Common myeloid progenitor, CD34-positive (primary cell): ENCODE measurements around the gene STOM.

Experiments used
- CTCF ChIA-PET: fragments of 350-600 bp; sonication (Branson Sonifier 250); formaldehyde crosslinking; loops from one replicate; lab custom pipeline; 2021; ENCODE audit warnings: antibody characterized with exemption; lab: Charles Lee
- POLR2A ChIA-PET: fragments of 350-600 bp; sonication (Branson Sonifier 250); formaldehyde crosslinking; loops from one replicate; lab custom pipeline; 2021; ENCODE audit warnings: antibody characterized with exemption; lab: Charles Lee
- DNase-seq, 3 donors: peaks; one replicate each; pipeline versions ENCODE4 v3.0.0 to v3.0.0-alpha.2; 2013
- H3K27ac ChIP-seq, 2 experiments: 1 replicate in 1 of 2; 2 replicates in 1 of 2; pipeline ENCODE4 v1.7.0; 2013; ENCODE audit warnings: inconsistent platforms in 2 of 2, low read length in 2 of 2, mild to moderate bottlenecking in 2 of 2, low read depth in 1 of 2, moderate library complexity in 1 of 2; ENCODE audit not compliant: severe bottlenecking in 2 of 2, insufficient read depth in 1 of 2, poor library complexity in 1 of 2
- H3K27me3 ChIP-seq, 5 experiments: replicated peaks in 2 of 5; 1 replicate in 3 of 5; 2 replicates in 2 of 5; pipeline versions ENCODE4 v1.6.1 to v1.7.0; 2013; ENCODE audit warnings: low read length in 4 of 5, mild to moderate bottlenecking in 2 of 5, moderate library complexity in 2 of 5, inconsistent platforms in 1 of 5; ENCODE audit not compliant: insufficient read depth in 5 of 5, control insufficient read depth in 4 of 5
- H3K36me3 ChIP-seq, 4 experiments: 1 replicate in 2 of 4; 2 replicates in 2 of 4; pipeline versions ENCODE4 v1.6.1 to v1.7.0; 2013; ENCODE audit warnings: low read length in 3 of 4, control low read depth in 1 of 4, mild to moderate bottlenecking in 1 of 4; ENCODE audit not compliant: control insufficient read depth in 4 of 4, insufficient read depth in 4 of 4
- H3K4me1 ChIP-seq, 4 experiments: 1 replicate in 3 of 4; 2 replicates in 1 of 4; pipeline versions ENCODE4 v1.6.1 to v1.7.1; 2013; ENCODE audit warnings: low read length in 3 of 4, mild to moderate bottlenecking in 3 of 4, control low read depth in 1 of 4, inconsistent platforms in 1 of 4, moderate library complexity in 1 of 4; ENCODE audit not compliant: control insufficient read depth in 4 of 4, insufficient read depth in 4 of 4; ENCODE audit errors: control extremely low read depth in 1 of 4
- H3K4me3 ChIP-seq, 7 experiments: 1 replicate in 4 of 7; 2 replicates in 3 of 7; pipeline versions ENCODE4 v1.5.1 to v1.7.0; 2013; ENCODE audit warnings: mild to moderate bottlenecking in 7 of 7, low read length in 6 of 7, moderate library complexity in 6 of 7, inconsistent platforms in 2 of 7, low read depth in 2 of 7, control low read depth in 1 of 7; ENCODE audit not compliant: insufficient read depth in 4 of 7, control insufficient read depth in 1 of 7; ENCODE audit errors: extremely low read depth in 1 of 7
- H3K9me3 ChIP-seq, 5 experiments: 1 replicate in 4 of 5; 2 replicates in 1 of 5; pipeline versions ENCODE4 v1.6.1 to v1.7.1; 2013; ENCODE audit warnings: low read length in 4 of 5, mild to moderate bottlenecking in 2 of 5, inconsistent platforms in 1 of 5, low read depth in 1 of 5, moderate library complexity in 1 of 5; ENCODE audit not compliant: control insufficient read depth in 4 of 5, insufficient read depth in 2 of 5; ENCODE audit errors: control extremely low read depth in 1 of 5
- WGBS: methylation state at CpG from one replicate; pipeline ENCODE4 v1.1.5; 2013; ENCODE audit not compliant: insufficient coverage; 5-methylcytosine and 5-hydroxymethylcytosine counted together

Gene STOM

GRCh38 chr9:121372239-121373010 is 2.4 kb upstream of the STOM start:
- peak overlapping the region in 1 of 2 experiments; percentile 98 for H3K27ac ChIP-seq
- 90% methylated on average over 4 of the region's 6 CpGs for WGBS
- POLR2A ChIA-PET = no interaction called here
- no peaks in the 10 kb centered on the region for H3K27me3 ChIP-seq
- no peak overlapping the region for H3K4me3 ChIP-seq
- no peak for DNase-seq
- no peaks in the 10 kb centered on the region for H3K9me3 ChIP-seq
- CTCF ChIA-PET = interaction anchor here (0.8 to 11.6 kb wide), 13 partner anchors 13 to 86 kb away, joined by 3 to 158 read pairs (median 4); no protein-coding TSS in a partner anchor
- peaks cover 25 to 55% (median 44%) of the 10 kb centered on the region in 4 experiments for H3K4me1 ChIP-seq
- H3K36me3 ChIP-seq = no peaks in the 10 kb centered on the region

GRCh38 chr9:121371495-121372061 is 1.5 kb upstream of the STOM start:
- peaks cover 29 to 63% (median 52%) of the 10 kb centered on the region in 4 experiments for H3K4me1 ChIP-seq
- H3K4me3 ChIP-seq = peak overlapping the region in 1 of 7 experiments; percentile 50
- peak overlapping the region in 1 of 2 experiments; percentile 98 for H3K27ac ChIP-seq
- 77% methylated on average over 4 of the region's 4 CpGs for WGBS
- H3K36me3 ChIP-seq = peaks cover 0 to 1% (median 0%) of the 10 kb centered on the region in 4 experiments
- ChIA-PET CTCF (interaction anchor here (0.6 to 11.6 kb wide), 9 partner anchors 13 to 159 kb away, joined by 3 to 158 read pairs (median 4); no protein-coding TSS in a partner anchor), POLR2A (no interaction called here)
- no peaks in the 10 kb centered on the region for H3K27me3 ChIP-seq
- DNase-seq = no peak
- no peaks in the 10 kb centered on the region for H3K9me3 ChIP-seq

- peaks cover 44 to 90% (median 70%) of the 10 kb centered on the region in 4 experiments for H3K4me1 ChIP-seq
- H3K27ac ChIP-seq = peak overlapping the region; percentile 96 to 98
- ChIA-PET POLR2A (interaction anchor here (0.6 to 1.0 kb wide), 4 partner anchors 10 to 25 kb away, joined by 3 to 4 read pairs (median 3); no protein-coding TSS in a partner anchor), CTCF (interaction anchor here (0.7 to 1.4 kb wide), 7 partner anchors 11 to 164 kb away, joined by 3 to 10 read pairs (median 3); no protein-coding TSS in a partner anchor)
- no peaks in the 10 kb centered on the region for H3K9me3 ChIP-seq
- peak in 1 of 3 donors; percentile 41 for DNase-seq
- no peaks in the 10 kb centered on the region for H3K27me3 ChIP-seq
- H3K36me3 ChIP-seq = peaks cover 0 to 3% (median 0%) of the 10 kb centered on the region in 4 experiments
- H3K4me3 ChIP-seq = peak overlapping the region; percentile 7 to 86 (median 71)
- 19% methylated on average over 3 of the region's 8 CpGs for WGBS
Observed at GRCh38 chr9:121368745-121369144, 1.3 kb downstream of the STOM start.

GRCh38 chr9:121368138-121368522 is 1.9 kb downstream of the STOM start:
- CTCF ChIA-PET = interaction anchor here (1.2 kb wide), 1 partner anchor 10 kb away, joined by 3 read pairs; no protein-coding TSS in a partner anchor
- peak overlapping the region; percentile 52 to 98 for H3K27ac ChIP-seq

GRCh38 chr9:121367306-121368137 is 2.5 kb downstream of the STOM start:
- H3K27ac ChIP-seq = peak overlapping the region; percentile 52 to 98
- H3K9me3 ChIP-seq = no peaks in the 10 kb centered on the region
- ChIA-PET CTCF (interaction anchor here (1.2 to 1.3 kb wide), 2 partner anchors 10 to 16 kb away, joined by 3 to 5 read pairs; no protein-coding TSS in a partner anchor), POLR2A (interaction anchor here (0.5 to 0.8 kb wide), 2 partner anchors 11 to 166 kb away, joined by 3 read pairs; no protein-coding TSS in a partner anchor)
- no peak for DNase-seq
- peaks cover 50 to 93% (median 73%) of the 10 kb centered on the region in 4 experiments for H3K4me1 ChIP-seq
- WGBS = 25% methylated on average over 2 of the region's 4 CpGs
- peaks cover 0 to 3% (median 0%) of the 10 kb centered on the region in 4 experiments for H3K36me3 ChIP-seq
- H3K27me3 ChIP-seq = no peaks in the 10 kb centered on the region
- peak overlapping the region in 6 of 7 experiments; percentile 14 to 86 (median 54) for H3K4me3 ChIP-seq

More at GRCh38 chr9:121368138-121368522, 1.9 kb downstream of the STOM start:
- no peak for DNase-seq
- H3K4me1 ChIP-seq = peaks cover 46 to 93% (median 73%) of the 10 kb centered on the region in 4 experiments
- no peaks in the 10 kb centered on the region for H3K27me3 ChIP-seq
- H3K4me3 ChIP-seq = peak overlapping the region in 6 of 7 experiments; percentile 37 to 86 (median 69)
- no peaks in the 10 kb centered on the region for H3K9me3 ChIP-seq
- peaks cover 0 to 3% (median 0%) of the 10 kb centered on the region in 4 experiments for H3K36me3 ChIP-seq
- WGBS = no CpG with 5 or more reads among the region's 1 CpG
- POLR2A ChIA-PET = interaction anchor here (0.5 to 0.8 kb wide), 2 partner anchors 11 to 167 kb away, joined by 3 read pairs; no protein-coding TSS in a partner anchor

GRCh38 chr9:121366611-121367192 is 3.3 kb downstream of the STOM start:
- ChIA-PET CTCF (interaction anchor here (0.6 to 1.3 kb wide), 4 partner anchors 8 to 48 kb away, joined by 3 to 5 read pairs (median 3); no protein-coding TSS in a partner anchor), POLR2A (no interaction called here)
- Histone ChIP-seq H3K36me3 (peaks cover 0 to 3% (median 0%) of the 10 kb centered on the region in 4 experiments), H3K9me3 (no peaks in the 10 kb centered on the region), H3K4me1 (peaks cover 44 to 90% (median 69%) of the 10 kb centered on the region in 4 experiments), H3K4me3 (peak overlapping the region in 3 of 7 experiments; percentile 11 to 71 (median 16)), H3K27me3 (no peaks in the 10 kb centered on the region), H3K27ac (no peak overlapping the region)
- DNase-seq = no peak
- WGBS = 100% methylated on average over 4 of the region's 5 CpGs
